Right forelimb (tissue), 1 donor: Measurements from ENCODE around the gene HYDIN.

ENCODE experiments used
- DNase-seq: peaks from one replicate; pipeline ENCODE4 v3.0.0-alpha.2; 2018

HYDIN gene

GRCh38 chr16:70809392-70810060 lies 421.0 kb downstream of the HYDIN start:
- DNase-seq: no peak

- DNase-seq: no peak
Observed at GRCh38 chr16:70808371-70808770, 422.2 kb downstream of the HYDIN start.

GRCh38 chr16:70805787-70806186 lies 424.7 kb downstream of the HYDIN start:
- no peak for DNase-seq

GRCh38 chr16:70805380-70805779 lies 425.1 kb downstream of the HYDIN start:
- DNase-seq: no peak

- no peak for DNase-seq
Observed at GRCh38 chr16:70804734-70805169, 425.8 kb downstream of the HYDIN start.

GRCh38 chr16:70804153-70804733 lies 426.3 kb downstream of the HYDIN start:
- DNase-seq: no peak

GRCh38 chr16:70803319-70803718 lies 427.2 kb downstream of the HYDIN start:
- no peak for DNase-seq

GRCh38 chr16:70801611-70802010 lies 428.9 kb downstream of the HYDIN start:
- DNase-seq: no peak

- DNase-seq: peak; percentile 87
Observed at GRCh38 chr16:70800781-70801480, 429.6 kb downstream of the HYDIN start, which contains the start of gene VAC14. TSS of gene VAC14 (minus strand) at chr16:70801158. CDS start at chr16:70800900, 258 bp downstream.

GRCh38 chr16:70800311-70800710 lies 430.2 kb downstream of the HYDIN start:
- DNase-seq: no peak

GRCh38 chr16:70796301-70796700 lies 434.2 kb downstream of the HYDIN start:
- DNase-seq: no peak

GRCh38 chr16:70795296-70795912 lies 435.1 kb downstream of the HYDIN start:
- no peak for DNase-seq

GRCh38 chr16:70793851-70794502 lies 436.5 kb downstream of the HYDIN start:
- no peak for DNase-seq

GRCh38 chr16:70790815-70791214 lies 439.7 kb downstream of the HYDIN start:
- DNase-seq: no peak

- no peak for DNase-seq
Observed at GRCh38 chr16:70789595-70790447, 440.7 kb downstream of the HYDIN start.

- DNase-seq: peak; percentile 92
Observed at GRCh38 chr16:70788668-70789594, 441.6 kb downstream of the HYDIN start.

- no peak for DNase-seq
Observed at GRCh38 chr16:70786020-70786755, 444.3 kb downstream of the HYDIN start.

- DNase-seq: no peak
Observed at GRCh38 chr16:70784692-70785555, 445.6 kb downstream of the HYDIN start.

- no peak for DNase-seq
Observed at GRCh38 chr16:70782237-70782636, 448.3 kb downstream of the HYDIN start.
